T-helper 1 cell treated with Interleukin-12 subunit alpha and Interleukin-12 subunit beta and Interleukin-4 antibody, amounts not matched to agents 30 μg/mL and 1 μg/mL, for 36 hours (primary cell): ENCODE data around the gene RIMOC1.
A peak's percentile ranks its signal among the peaks of the same experiment; 100 is the strongest.

Experiments
- H3K27ac Mint-ChIP-seq: one replicate; pipeline ENCODE4 v1.8.0; 2021; ENCODE audit warnings: mild to moderate bottlenecking, mixed read lengths
- H3K27me3 Mint-ChIP-seq: one replicate; pipeline ENCODE4 v1.8.0; 2021; ENCODE audit warnings: low read depth, mixed read lengths
- H3K36me3 Mint-ChIP-seq: one replicate; pipeline ENCODE4 v1.8.0; 2021; ENCODE audit warnings: low read depth, mixed read lengths
- H3K4me1 Mint-ChIP-seq: one replicate; pipeline ENCODE4 v1.8.0; 2021; ENCODE audit warnings: low read depth, mixed read lengths
- H3K4me3 Mint-ChIP-seq: one replicate; pipeline ENCODE4 v1.8.0; 2021; ENCODE audit warnings: mild to moderate bottlenecking, moderate library complexity, mixed read lengths
- H3K9me3 Mint-ChIP-seq: one replicate; pipeline ENCODE4 v1.8.0; 2021; ENCODE audit warnings: mixed read lengths

The RIMOC1 gene

DNA sequence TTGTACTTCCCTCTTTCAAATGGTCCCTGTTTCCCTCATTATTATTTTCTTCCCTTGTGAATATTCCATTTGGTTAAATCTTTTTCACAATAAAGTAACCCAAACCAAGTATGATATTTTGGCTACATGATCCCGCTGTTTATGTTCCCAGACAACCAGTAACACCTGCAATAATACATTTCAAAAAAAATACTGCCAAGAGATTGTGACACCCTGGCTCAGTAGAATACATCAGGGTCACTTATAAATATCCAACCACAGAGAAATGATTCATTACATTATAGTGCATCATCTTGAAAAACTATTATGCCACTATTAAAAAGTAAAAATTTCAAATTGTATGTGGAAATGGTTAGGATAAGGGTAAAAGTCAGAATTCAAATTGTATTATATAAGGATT, 26.7 kb upstream of the RIMOC1 start:
- Mint-ChIP-seq H3K27me3 (peaks cover 7% of the 10 kb centered on the region), H3K27ac (no peak overlapping the region), H3K4me3 (no peak overlapping the region), H3K9me3 (no peaks in the 10 kb centered on the region), H3K36me3 (no peaks in the 10 kb centered on the region), H3K4me1 (peaks cover 10% of the 10 kb centered on the region)

GRCh38 chr5:41878173-41878572, 26.0 kb upstream of the RIMOC1 start:
- H3K4me3 Mint-ChIP-seq, result no peak overlapping the region

GRCh38 chr5:41878643-41879478, 25.3 kb upstream of the RIMOC1 start:
- H3K36me3 Mint-ChIP-seq, result peaks cover 1% of the 10 kb centered on the region
- H3K27ac Mint-ChIP-seq, result no peak overlapping the region
- peaks cover 14% of the 10 kb centered on the region for H3K4me1 Mint-ChIP-seq
- H3K9me3 Mint-ChIP-seq, result no peaks in the 10 kb centered on the region
- H3K27me3 Mint-ChIP-seq, result peaks cover 7% of the 10 kb centered on the region
- no peak overlapping the region for H3K4me3 Mint-ChIP-seq

More at GRCh38 chr5:41878173-41878572, 26.0 kb upstream of the RIMOC1 start:
- no peaks in the 10 kb centered on the region for H3K9me3 Mint-ChIP-seq
- no peak overlapping the region for H3K27ac Mint-ChIP-seq
- peaks cover 7% of the 10 kb centered on the region for H3K27me3 Mint-ChIP-seq
- H3K36me3 Mint-ChIP-seq, result no peaks in the 10 kb centered on the region
- peaks cover 12% of the 10 kb centered on the region for H3K4me1 Mint-ChIP-seq

DNA sequence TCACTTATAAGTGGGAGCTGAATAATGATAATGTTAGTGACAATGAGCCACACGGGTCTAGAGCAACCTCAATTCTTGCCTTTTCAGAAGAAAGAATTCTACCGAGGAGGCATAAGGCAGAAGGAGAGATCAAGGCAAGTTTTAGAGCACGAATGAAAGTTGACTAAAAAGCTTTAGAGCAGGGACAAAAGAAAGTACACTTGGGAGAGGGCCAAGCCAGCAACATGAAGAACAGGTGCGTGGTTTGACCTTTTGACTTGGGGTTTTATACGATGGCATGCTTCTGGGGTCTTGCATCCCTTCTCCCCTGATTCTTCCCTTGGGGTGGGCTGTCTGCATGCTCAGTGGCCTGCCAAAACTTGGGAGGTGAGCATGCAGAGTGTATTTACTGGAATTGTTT, 21.4 kb upstream of the RIMOC1 start:
- H3K4me1 Mint-ChIP-seq, result peaks cover 8% of the 10 kb centered on the region
- H3K27ac Mint-ChIP-seq, result no peak overlapping the region
- no peak overlapping the region for H3K4me3 Mint-ChIP-seq
- H3K9me3 Mint-ChIP-seq, result no peaks in the 10 kb centered on the region
- peaks cover 7% of the 10 kb centered on the region for H3K27me3 Mint-ChIP-seq
- H3K36me3 Mint-ChIP-seq, result peaks cover 1% of the 10 kb centered on the region

- Mint-ChIP-seq H3K27me3 (peaks cover 7% of the 10 kb centered on the region), H3K27ac (no peak overlapping the region), H3K4me3 (no peak overlapping the region), H3K36me3 (peaks cover 1% of the 10 kb centered on the region), H3K4me1 (peaks cover 8% of the 10 kb centered on the region), H3K9me3 (no peaks in the 10 kb centered on the region)
Observed at GRCh38 chr5:41883243-41883642, 20.9 kb upstream of the RIMOC1 start.

- H3K36me3 Mint-ChIP-seq, result peaks cover 1% of the 10 kb centered on the region
- peaks cover 8% of the 10 kb centered on the region for H3K4me1 Mint-ChIP-seq
- peaks cover 13% of the 10 kb centered on the region for H3K27me3 Mint-ChIP-seq
- no peak overlapping the region for H3K27ac Mint-ChIP-seq
- no peak overlapping the region for H3K4me3 Mint-ChIP-seq
- no peaks in the 10 kb centered on the region for H3K9me3 Mint-ChIP-seq
Observed at GRCh38 chr5:41883936-41884335, 20.2 kb upstream of the RIMOC1 start.

GRCh38 chr5:41885286-41885685, 18.9 kb upstream of the RIMOC1 start:
- Mint-ChIP-seq H3K4me1 (peaks cover 6% of the 10 kb centered on the region), H3K9me3 (no peaks in the 10 kb centered on the region), H3K27ac (no peak overlapping the region), H3K27me3 (peaks cover 9% of the 10 kb centered on the region), H3K36me3 (peaks cover 1% of the 10 kb centered on the region), H3K4me3 (no peak overlapping the region)

- Mint-ChIP-seq H3K36me3 (peaks cover 4% of the 10 kb centered on the region), H3K27me3 (peaks cover 19% of the 10 kb centered on the region), H3K27ac (peak overlapping the region; percentile 8), H3K9me3 (peaks cover 4% of the 10 kb centered on the region), H3K4me3 (peak overlapping the region; percentile 45), H3K4me1 (peaks cover 18% of the 10 kb centered on the region)
Observed at GRCh38 chr5:41891066-41891707, 13.0 kb upstream of the RIMOC1 start.

DNA sequence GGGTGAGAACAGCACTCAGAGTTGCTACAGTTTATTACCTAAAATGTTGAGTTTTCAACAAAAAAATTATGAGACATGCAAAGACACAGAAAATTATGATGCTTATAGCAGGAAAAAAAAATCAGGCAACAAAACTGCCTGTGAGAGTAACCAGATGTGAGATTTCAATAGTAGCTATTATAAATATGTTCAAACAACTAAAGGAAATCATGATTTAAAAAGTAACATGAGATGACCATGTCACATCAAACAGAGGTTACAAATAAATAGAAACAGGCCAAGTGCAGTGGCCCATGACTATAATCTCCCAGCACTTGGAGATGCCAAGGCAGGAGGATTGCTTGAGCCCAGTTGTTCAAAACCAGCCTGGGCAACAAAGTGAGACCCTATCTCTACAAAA, 12.1 kb upstream of the RIMOC1 start:
- peaks cover 4% of the 10 kb centered on the region for H3K9me3 Mint-ChIP-seq
- H3K27me3 Mint-ChIP-seq, result peaks cover 28% of the 10 kb centered on the region
- H3K27ac Mint-ChIP-seq, result peak overlapping the region; percentile 18
- H3K4me1 Mint-ChIP-seq, result peaks cover 19% of the 10 kb centered on the region
- H3K4me3 Mint-ChIP-seq, result no peak overlapping the region
- H3K36me3 Mint-ChIP-seq, result peaks cover 4% of the 10 kb centered on the region

DNA sequence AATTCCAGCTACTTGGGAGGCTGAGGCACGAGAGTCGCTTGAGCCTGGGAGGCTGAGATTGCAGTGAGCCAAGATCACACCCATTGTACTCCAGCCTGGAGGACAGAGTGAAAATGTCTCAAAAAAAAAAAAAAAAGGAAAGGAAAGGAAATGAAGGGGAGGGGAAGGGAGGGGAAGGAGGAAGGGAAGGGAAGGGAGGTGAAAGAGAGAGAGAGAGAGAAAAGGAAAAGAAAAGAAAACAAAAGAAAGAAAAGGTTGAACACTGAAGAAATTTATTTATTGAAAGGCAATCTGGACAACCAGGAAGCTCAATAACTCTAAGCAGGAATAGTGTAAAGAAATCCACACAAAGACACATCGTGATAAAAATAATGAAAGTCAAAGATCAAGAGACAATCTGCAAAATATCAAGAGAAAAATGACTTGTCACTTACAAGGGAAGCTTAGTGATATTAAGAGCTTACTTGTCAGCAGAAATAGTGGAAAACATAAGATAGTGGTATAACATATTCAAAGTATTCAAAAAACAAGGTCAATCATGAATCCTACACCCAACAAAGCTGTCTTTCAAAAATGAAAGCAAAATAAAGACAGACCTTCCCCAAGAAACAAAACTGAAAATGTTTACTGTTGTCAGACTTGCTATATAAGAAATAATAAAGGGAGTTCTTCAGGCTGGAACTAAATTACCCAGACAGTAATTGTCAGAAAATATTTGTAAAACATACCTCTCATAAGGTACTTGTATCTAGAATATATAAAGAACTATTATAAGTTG, 10.9 kb upstream of the RIMOC1 start:
- peak overlapping the region; percentile 53 for H3K4me3 Mint-ChIP-seq
- peaks cover 4% of the 10 kb centered on the region for H3K36me3 Mint-ChIP-seq
- H3K27me3 Mint-ChIP-seq, result peaks cover 35% of the 10 kb centered on the region
- H3K9me3 Mint-ChIP-seq, result peaks cover 4% of the 10 kb centered on the region
- H3K27ac Mint-ChIP-seq, result peak overlapping the region; percentile 73
- H3K4me1 Mint-ChIP-seq, result peaks cover 19% of the 10 kb centered on the region

DNA sequence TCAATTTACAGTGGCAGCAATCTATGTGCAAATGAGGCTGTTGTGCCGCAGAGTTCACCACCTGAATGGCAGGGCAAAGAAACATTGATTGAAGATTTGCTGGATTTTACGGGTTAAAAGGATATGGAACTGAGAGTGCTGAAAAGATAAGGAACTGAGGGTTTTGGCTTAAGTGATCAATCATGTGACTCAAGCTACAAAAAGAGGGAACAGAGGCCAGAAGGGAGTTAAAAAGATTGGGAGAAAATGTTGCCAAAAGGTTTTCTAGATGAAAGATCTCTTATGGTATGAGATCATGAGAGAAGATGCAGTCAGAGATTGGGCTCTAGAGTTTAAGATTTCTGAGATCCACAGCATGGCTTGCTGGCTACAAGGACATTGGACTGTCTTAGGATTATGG, 7.9 kb upstream of the RIMOC1 start:
- H3K27ac Mint-ChIP-seq, result no peak overlapping the region
- H3K4me1 Mint-ChIP-seq, result peaks cover 15% of the 10 kb centered on the region
- peaks cover 31% of the 10 kb centered on the region for H3K27me3 Mint-ChIP-seq
- H3K36me3 Mint-ChIP-seq, result peaks cover 4% of the 10 kb centered on the region
- peaks cover 4% of the 10 kb centered on the region for H3K9me3 Mint-ChIP-seq
- no peak overlapping the region for H3K4me3 Mint-ChIP-seq

DNA sequence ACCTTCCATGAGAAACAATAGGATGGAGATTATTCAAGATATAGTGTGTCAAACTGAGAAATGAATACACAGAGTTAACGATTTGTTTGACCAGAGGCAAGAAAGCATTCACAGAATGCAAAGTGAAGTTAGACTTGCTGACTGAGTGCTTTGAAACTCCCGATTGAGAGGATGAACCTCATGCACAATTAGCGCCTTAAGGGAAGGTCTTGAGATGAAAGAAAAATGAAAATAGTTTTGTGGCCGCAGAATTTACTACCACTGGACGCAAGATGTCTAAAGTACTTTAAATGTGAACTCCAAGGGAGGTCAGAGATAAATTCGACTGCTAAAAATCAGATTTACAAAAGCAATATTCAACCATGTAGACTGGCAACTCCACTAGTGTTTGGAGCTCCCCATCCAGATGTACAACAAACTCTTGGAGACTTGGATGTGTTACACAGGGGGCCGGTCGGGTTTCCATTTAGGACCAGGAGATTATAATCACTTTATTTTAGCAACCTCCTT, 707 bp upstream of the RIMOC1 start:
- H3K4me3 Mint-ChIP-seq, result peak overlapping the region; percentile 97
- peaks cover 13% of the 10 kb centered on the region for H3K36me3 Mint-ChIP-seq
- peaks cover 34% of the 10 kb centered on the region for H3K4me1 Mint-ChIP-seq
- peaks cover 9% of the 10 kb centered on the region for H3K27me3 Mint-ChIP-seq
- peak overlapping the region; percentile 98 for H3K27ac Mint-ChIP-seq
- H3K9me3 Mint-ChIP-seq, result no peaks in the 10 kb centered on the region

DNA sequence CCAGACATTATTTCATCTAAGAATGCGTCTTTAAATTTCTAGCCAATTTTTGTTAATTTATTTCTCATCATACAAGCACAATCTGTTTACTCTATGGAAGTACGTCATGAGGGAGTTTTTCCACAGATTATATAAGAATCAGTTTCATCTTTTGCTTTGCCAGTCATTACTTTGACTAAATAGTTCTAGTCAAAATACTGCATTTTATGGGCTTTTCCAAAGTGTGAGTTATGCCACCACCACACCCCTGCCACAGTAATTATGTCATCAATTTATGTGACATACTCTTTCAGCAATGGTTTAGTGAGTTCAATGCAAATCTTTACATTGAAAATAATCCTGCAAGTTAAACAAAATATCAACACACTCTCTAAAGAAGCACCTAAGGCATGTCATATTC, 2.0 kb downstream of the RIMOC1 start:
- Mint-ChIP-seq H3K27me3 (peaks cover 4% of the 10 kb centered on the region), H3K27ac (no peak overlapping the region), H3K36me3 (peaks cover 31% of the 10 kb centered on the region), H3K4me1 (peaks cover 37% of the 10 kb centered on the region), H3K4me3 (no peak overlapping the region), H3K9me3 (no peaks in the 10 kb centered on the region)

DNA sequence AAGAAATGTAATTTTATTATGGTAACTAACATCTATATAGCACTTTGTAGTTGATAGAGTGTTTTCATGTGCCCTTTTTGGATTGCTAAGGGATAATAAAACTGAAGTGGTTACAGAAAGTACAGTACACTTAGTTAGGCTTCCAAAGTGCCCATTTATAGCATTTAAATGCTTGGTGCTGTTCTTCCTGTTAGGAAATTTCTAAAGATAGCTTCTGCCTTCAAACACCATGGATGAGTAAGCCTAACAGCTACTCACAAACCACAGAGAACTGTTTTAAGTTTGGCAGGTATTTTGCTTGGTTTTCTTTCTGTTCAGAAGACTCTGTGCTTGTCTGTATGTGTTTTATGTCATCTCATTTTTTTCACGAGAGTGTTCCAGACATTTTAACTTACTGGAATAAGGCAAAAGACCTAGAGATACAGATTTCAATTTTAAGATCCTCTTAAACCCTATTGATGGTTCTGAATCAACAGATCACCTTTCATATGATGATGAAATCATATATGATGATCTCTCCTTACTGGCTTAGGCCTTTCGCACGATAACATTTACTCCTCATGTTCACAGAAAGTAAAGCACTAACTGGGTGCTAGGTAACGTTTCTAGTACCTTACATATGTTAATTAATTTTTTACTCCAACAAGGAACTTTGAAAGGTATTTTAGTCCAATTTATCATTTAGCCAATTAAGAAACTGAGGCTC, 4.4 kb downstream of the RIMOC1 start:
- no peaks in the 10 kb centered on the region for H3K9me3 Mint-ChIP-seq
- H3K4me3 Mint-ChIP-seq, result no peak overlapping the region
- H3K4me1 Mint-ChIP-seq, result peaks cover 34% of the 10 kb centered on the region
- H3K27ac Mint-ChIP-seq, result peak overlapping the region; percentile 68
- peaks cover 4% of the 10 kb centered on the region for H3K27me3 Mint-ChIP-seq
- peaks cover 49% of the 10 kb centered on the region for H3K36me3 Mint-ChIP-seq
